ENCODE measurements around the gene CDC42EP4.
A peak's percentile ranks its signal among the peaks of the same experiment; 100 is the strongest.
"Not testable (repeated sequence)": the region's sequence is repeated elsewhere in the genome, so short reads cannot be mapped to it uniquely, and the experiment has no call there.

Gene CDC42EP4

DNA sequence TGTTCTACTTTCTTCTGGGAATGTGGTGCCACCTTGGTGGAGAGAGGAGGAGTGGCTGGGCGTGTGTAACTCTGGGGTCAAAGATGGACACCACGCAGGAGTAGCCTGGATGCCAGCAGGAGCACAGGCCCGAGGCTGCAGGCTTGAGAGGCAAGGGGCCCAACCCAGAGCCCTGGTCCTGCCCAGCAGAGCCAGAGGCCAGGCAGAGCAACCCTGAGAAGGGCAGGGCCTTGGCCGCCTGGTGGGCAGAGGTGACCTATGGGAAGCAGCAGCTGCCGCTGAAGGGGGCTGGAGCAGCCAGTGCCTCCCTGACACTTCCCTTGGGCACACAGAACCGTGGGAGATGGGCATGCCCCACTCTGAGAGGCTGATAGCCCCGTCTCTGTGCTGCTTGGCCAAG is 32.1 kb downstream of the CDC42EP4 start:
- no peak for DNase-seq (ENCODE audit: low read depth in 2 of 2)

DNA sequence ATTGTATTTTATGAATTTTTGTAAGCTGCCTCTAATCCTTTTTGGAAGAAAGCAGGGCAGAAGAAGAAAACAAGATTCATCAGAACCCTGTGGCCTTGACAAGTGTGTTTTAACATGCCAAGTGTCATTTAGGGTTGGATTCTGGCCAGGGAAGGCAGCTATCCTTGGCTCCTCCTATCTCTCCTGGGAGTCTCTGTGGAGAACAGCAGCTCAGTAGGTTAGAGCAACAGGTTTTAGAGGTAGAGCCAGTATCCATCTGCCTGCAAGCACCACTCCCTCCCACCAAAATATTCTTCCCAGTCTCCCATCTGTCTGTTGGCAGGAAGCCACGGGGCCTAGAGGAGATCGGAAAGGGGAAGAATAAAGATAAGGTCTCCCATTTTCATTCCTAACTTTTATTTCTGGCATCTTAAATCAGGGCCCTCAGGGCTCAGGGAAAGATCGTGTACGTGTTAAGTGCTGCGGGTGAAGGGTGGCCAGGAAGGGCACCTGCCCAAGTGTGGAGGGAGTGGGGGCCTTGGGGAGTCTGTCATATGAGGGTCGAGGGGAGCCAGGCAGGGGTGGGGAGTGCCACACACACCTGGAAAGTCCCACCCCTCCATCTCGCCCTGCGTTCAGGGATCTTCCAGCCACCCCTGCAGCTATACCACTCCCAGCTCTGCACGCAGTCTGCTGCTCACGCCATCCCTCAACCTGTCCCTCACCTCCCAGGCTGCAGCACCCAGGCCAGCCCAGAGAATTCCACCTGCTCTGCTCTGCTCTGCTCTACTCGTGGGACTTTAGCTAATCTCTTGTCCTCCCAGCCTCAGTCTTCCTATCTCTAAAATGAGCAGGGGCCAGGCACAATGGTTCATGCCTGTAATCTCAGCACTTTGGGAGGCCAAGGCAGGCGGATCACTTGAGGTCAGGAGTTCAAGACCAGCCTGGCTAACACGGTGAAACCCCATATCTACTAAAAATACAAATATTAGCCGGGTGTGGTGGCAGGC is 33.0 kb downstream of the CDC42EP4 start:
- DNase-seq (ENCODE audit: low read depth in 2 of 2) = no peak

DNA sequence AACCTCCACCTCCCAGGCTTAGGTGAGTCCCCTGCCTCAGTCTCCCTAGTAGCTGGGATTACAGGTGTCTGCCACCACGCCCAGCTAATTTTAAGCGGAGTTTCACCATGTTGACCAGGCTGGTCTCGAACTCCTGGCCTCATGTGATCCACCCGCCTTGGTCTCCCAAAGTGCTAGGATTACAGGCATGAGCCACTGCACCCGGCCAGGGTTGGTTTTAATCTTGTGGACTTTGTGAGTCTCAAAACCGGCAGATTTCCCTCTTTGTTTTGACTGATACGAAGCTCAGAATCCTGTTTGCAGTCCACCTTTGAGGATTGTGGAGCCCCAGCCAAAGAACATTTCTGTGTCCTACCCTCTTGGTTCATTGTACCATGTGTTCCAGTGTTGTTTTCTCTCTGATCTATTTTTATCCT is 33.7 kb downstream of the CDC42EP4 start:
- no peak for DNase-seq (ENCODE audit: low read depth in 2 of 2)

- DNase-seq (ENCODE audit: low read depth in 2 of 2) = no peak
These were observed 37.3 kb downstream of the CDC42EP4 start for GRCh38 chr17:73274490-73274889.

- DNase-seq (ENCODE audit: low read depth in 2 of 2) = no peak
These were observed 38.9 kb downstream of the CDC42EP4 start for GRCh38 chr17:73272906-73273218.

GRCh38 chr17:73271072-73271471 is 40.7 kb downstream of the CDC42EP4 start:
- DNase-seq (ENCODE audit: low read depth in 2 of 2) = no peak

DNA sequence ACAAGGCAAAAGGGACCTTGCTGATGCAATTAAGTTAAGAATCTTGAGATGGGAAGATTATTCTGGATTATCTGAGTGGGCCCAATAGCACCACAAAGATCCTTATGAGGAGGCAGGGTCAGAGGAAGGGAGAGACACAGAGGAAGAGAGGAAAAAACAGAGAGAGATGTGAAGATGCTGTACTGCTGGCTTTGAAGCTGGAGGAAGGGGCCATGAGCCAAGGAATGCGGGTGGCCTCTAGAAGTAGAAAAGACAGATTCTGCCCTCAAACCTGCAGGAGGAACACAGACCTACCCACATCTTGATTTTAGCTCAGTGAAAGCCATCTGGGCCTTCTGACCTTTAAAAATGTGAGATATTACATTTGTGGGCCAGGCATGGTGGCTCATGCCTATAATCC is 42.0 kb downstream of the CDC42EP4 start:
- no peak for DNase-seq (ENCODE audit: low read depth in 2 of 2)

DNA sequence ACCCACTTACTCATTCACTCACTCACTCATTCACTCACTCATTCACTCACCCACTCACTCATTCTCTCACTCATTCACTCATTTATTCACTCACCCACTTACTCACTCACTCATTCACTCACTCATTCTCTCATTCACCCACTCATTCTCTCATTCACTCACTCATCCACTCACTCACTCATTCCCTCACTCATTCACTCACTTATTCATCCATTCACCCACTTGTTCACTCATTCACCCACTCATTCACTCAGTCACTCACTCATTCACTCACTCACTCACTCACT is 42.5 kb downstream of the CDC42EP4 start:
- DNase-seq (ENCODE audit: low read depth in 2 of 2) = no peak

DNA sequence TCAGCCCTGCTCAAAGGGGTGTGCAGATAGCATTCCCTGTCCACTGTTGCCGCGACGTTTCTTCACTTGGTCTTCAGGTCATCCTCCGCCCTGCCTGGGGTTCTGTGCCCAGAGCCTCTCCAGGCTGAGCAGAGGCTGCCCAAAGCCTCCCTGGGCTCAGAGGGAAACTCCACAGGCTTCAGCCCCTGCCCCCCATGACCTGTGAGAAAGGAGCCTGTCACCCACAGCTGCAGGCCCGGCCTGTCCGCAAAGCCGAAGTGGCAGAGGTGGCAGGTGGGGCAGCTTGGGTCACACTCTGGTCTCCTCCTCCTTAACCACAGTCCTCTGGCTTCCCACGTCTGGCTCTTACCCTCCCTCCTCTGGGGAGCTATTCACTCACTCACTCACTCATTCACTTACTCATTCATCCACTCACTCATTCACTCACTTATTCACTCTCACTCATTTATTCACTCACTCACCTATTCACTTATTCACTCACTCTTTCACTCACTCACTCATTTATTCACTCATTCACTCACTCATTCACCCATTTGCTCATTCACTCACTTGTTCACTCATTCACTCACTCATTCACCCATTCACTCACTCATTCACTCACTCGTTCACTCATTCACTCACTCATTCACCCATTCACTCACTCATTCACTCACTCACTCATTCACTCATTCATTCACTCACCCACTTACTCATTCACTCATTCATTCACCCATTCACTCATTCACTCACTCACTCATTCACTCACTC is 43.0 kb downstream of the CDC42EP4 start:
- no peak for DNase-seq (ENCODE audit: low read depth in 2 of 2)

GRCh38 chr17:73267648-73268537 is 43.9 kb downstream of the CDC42EP4 start:
- no peak for DNase-seq (ENCODE audit: low read depth in 2 of 2)

GRCh38 chr17:73266796-73267195 is 45.0 kb downstream of the CDC42EP4 start:
- DNase-seq (ENCODE audit: low read depth in 2 of 2) = no peak

- DNase-seq (ENCODE audit: low read depth in 2 of 2) = no peak
These were observed 45.9 kb downstream of the CDC42EP4 start for GRCh38 chr17:73265646-73266640.

- not testable (repeated sequence) for DNase-seq (ENCODE audit: low read depth in 2 of 2)
These were observed 47.4 kb downstream of the CDC42EP4 start for GRCh38 chr17:73264448-73264847.

GRCh38 chr17:73262676-73263642 is 48.8 kb downstream of the CDC42EP4 start:
- no peak for DNase-seq (ENCODE audit: low read depth in 2 of 2)

DNA sequence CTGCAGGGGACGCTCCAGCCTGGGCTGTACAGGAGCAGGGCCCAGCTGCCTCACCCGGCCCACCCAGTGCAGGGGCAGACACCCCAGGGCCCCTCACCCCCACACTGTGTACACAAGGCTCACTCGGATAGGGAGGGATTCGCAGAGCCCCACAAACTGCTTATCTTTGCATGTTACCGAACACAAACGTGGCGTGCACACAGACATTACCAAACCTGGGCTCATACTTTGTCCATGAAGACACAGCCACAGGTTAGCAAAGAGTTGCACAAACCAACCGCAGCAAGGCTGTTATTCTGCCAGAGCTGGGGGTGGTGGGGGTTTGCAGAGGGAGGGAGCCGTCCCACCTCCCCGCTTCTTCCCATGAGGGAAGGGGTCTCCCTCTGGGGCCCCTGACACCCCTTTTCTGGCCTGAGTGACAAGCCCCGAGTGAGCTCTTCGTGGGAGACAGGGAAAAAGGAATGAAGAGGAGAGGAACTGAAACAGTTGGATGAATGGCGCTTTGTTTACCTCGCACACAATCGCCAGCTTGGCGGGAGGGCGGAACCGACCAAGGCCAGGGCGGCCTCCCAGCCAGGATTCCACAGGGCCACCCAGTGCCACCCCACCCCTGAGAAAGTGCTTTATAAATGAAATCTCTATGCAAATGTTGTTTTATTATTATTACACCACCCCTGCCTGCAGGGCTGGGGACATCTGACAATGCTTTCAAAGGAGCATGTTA is 49.7 kb downstream of the CDC42EP4 start:
- DNase-seq (ENCODE audit: low read depth in 2 of 2) = no peak

DNA sequence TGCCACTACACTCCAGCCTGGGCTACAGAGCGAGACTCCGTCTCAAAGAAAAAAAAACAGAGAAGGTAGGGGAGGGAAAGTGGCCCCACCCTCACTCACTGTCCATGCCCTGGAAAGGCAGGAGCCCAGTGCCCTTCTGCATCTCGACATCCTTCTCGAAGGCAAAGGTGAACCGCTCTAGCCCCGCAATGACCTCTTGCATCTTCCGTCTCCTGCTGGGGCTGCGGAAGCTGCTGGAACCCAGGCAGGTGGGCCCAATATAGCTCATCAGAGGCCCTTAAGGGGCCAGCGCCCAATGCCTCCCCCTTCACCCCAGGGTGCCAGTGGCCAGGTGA is 50.2 kb downstream of the CDC42EP4 start, which contains the start of gene CPSF4L:
Gene CPSF4L, minus strand, starts transcription at position 264 of the 335 bp plus-strand sequence. Its CDS starts 62 bp downstream, at position 202.
- no peak for DNase-seq (ENCODE audit: low read depth in 2 of 2)

DNA sequence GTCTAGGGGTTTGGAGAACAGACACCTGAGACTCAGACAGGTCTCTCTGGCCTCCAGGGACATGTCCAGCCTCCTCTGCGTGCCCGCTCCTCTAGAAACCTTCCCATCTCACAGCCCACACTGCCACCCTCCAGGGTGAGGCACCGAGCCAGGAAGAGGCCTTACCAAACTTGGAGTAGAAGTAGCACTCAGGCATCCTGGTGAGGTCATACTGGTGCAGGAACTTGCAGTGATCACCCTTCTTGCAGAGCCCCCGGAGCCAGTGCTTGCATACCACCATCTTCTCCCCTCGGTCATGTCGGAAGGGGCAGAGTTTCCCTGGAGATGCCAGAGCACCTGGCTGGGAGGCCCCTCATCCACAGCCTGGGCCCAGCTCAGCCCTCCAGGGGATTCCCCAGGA is 54.3 kb downstream of the CDC42EP4 start:
- DNase-seq (ENCODE audit: low read depth in 2 of 2) = no peak

GRCh38 chr17:73256220-73256619 is 55.6 kb downstream of the CDC42EP4 start:
- no peak for DNase-seq (ENCODE audit: low read depth in 2 of 2)

DNA sequence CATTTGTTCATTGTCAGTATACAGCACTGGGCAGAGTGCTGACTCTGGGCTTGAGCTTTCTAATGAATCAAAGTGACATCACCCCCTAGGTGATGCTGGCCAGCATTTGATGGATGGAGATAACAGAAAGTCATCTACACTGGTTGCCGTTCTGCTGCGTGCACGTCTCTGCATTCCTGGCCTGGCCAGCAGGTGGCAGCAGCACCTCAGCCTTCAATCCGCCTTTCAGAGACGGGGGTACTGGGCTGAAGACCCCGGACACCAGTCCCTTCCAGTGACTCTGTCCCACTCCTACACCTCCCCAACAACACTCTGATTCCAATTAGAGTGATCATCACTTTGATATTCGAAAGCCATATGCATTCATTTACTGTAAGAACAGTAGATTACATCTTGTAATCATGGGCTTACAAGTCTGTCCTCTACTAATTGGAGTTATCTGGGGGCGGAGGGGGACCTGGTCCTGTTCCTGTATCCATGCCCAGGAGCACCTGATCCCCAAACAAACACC is 56.1 kb downstream of the CDC42EP4 start:
- peak; percentile 20 to 30 for DNase-seq (ENCODE audit: low read depth in 2 of 2)
